Smooth muscle cell (in vitro differentiated cells): ENCODE data around the gene SMARCE1. TPM values are rescaled to one million over a fixed set of nuclear protein-coding genes. Genes with fewer than 3 reads are reported as not detected.

ENCODE experiments used
- DNase-seq: peaks from one replicate; lab custom pipeline; 2025; ENCODE audit not compliant: unreplicated experiment; lab: John Stamatoyannopoulos, UW
- H2AFZ ChIP-seq: fragments of 200-600 bp; sonication (generic); 2 replicates; pipeline ENCODE4 v1.6.0; 2016; ENCODE audit warnings: antibody characterized with exemption, low read depth, mild to moderate bottlenecking
- H3F3A ChIP-seq: fragments of 200-600 bp; sonication (generic); 2 replicates; pipeline ENCODE4 v1.6.0; 2017; ENCODE audit warnings: antibody characterized with exemption, low read depth
- H3K27ac ChIP-seq: fragments of 200-600 bp; sonication (generic); 2 replicates; pipeline ENCODE4 v1.5.1; 2016; ENCODE audit warnings: low read depth, mild to moderate bottlenecking
- H3K27me3 ChIP-seq: fragments of 200-600 bp; sonication (generic); 2 replicates; pipeline ENCODE4 v1.6.1; 2016; ENCODE audit warnings: low read depth, mild to moderate bottlenecking
- H3K36me3 ChIP-seq: fragments of 200-600 bp; sonication (generic); 2 replicates; pipeline ENCODE4 v1.5.1; 2016; ENCODE audit warnings: low read depth
- H3K4me1 ChIP-seq: fragments of 200-600 bp; sonication (generic); 2 replicates; pipeline ENCODE4 v1.5.1; 2016; ENCODE audit warnings: low read depth
- H3K4me2 ChIP-seq: fragments of 200-600 bp; sonication (generic); 2 replicates; pipeline ENCODE4 v1.6.0; 2016; ENCODE audit warnings: mild to moderate bottlenecking
- H3K4me3 ChIP-seq: fragments of 200-600 bp; sonication (generic); 2 replicates; pipeline ENCODE4 v1.5.1; 2016; ENCODE audit warnings: mild to moderate bottlenecking
- H3K79me2 ChIP-seq: fragments of 200-600 bp; sonication (generic); 2 replicates; pipeline ENCODE4 v1.6.0; 2016; ENCODE audit warnings: low read depth, mild to moderate bottlenecking
- H3K9ac ChIP-seq: fragments of 200-600 bp; sonication (generic); 2 replicates; pipeline ENCODE4 v1.6.0; 2016; ENCODE audit warnings: low read depth
- H3K9me3 ChIP-seq: fragments of 200-600 bp; sonication (generic); replicated peaks from 2 replicates; pipeline ENCODE4 v1.5.1; 2016; ENCODE audit warnings: low read depth
- H4K20me1 ChIP-seq: fragments of 200-600 bp; sonication (generic); 2 replicates; pipeline ENCODE4 v1.6.0; 2016; ENCODE audit warnings: low read depth
- CTCF ChIP-seq: fragments of 200-600 bp; sonication (generic); IDR thresholded peaks from 2 replicates; pipeline ENCODE4 v1.5.1; 2017; ENCODE audit warnings: borderline replicate concordance, mild to moderate bottlenecking, antibody characterized with exemption; ENCODE audit not compliant: insufficient read depth, poor library complexity, severe bottlenecking
- WGBS: methylation state at CpG from one replicate; pipeline ENCODE4 v1.1.7; 2016; ENCODE audit warnings: low lambda C conversion rate; 5-methylcytosine and 5-hydroxymethylcytosine counted together
- polyA plus RNA-seq: library from polyadenylated mRNA; unstranded; fragments of >200 nt; fragmentation: Nextera tagmentation; extraction: Ambion mirVana; gene quantifications from 2 replicates; pipeline ENCODE4 v1.2.1, GENCODE V29; 2016
- total RNA-seq: library from RNA; depleted of rRNA; stranded (reverse); fragments of >200 nt; gene quantifications from 2 replicates; pipeline ENCODE4 v1.2.3, GENCODE V29; 2014

Gene SMARCE1
- total and polyA plus RNA-seq, 2 experiments from 2014 or later, result 87.5 to 115 TPM

DNA sequence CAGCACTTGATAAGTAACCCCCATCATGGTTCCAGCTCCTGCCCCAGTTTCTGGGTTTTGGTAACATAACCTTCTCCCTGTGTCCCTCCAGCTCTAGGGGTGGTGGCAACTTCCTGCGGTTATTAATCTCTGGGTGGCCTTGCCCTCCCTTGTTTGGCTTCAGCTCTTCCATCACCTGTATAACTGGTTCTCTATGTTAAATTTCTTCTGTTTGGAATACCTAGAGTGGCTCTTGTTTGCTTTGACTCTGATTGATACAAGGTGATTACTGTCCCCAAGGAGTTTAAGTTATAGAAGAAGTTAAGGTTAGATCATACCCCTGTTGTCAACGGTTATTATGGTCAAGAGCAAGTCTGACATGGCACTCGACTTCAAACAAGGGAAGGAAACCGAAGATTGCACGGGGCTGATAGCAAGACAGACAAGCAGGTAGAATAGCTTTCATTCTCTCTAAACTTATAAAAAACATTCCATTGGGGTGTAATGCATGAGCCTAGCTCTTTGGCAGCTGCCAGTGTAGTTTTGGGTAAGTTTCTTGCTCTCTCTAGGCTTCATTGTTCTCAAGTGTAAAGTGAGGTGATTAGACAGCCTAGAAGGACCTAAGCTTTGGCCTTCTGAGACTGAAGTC is 71.4 kb downstream of the SMARCE1 start:
- H3K27me3 ChIP-seq, result no peaks in the 10 kb centered on the region
- no peak for DNase-seq
- 82% methylated on average over 5 of the region's 5 CpGs for WGBS
- no peak overlapping the region for H2AFZ ChIP-seq
- peaks cover 6% of the 10 kb centered on the region for H3K9me3 ChIP-seq
- no peak overlapping the region for H3K4me2 ChIP-seq
- no peak overlapping the region for H3K9ac ChIP-seq
- H3K4me1 ChIP-seq, result no peaks in the 10 kb centered on the region
- H3K79me2 ChIP-seq, result no peaks in the 10 kb centered on the region
- H3F3A ChIP-seq, result no peaks in the 10 kb centered on the region
- H3K4me3 ChIP-seq, result no peak overlapping the region
- no peak for TF ChIP-seq CTCF
- H4K20me1 ChIP-seq, result no peaks in the 10 kb centered on the region
- no peak overlapping the region for H3K27ac ChIP-seq
- H3K36me3 ChIP-seq, result no peaks in the 10 kb centered on the region

Other genes with a start within 250 kb of the SMARCE1 start
- gene TOP2A, start 229.9 kb downstream of the SMARCE1 start, total RNA-seq, result 42.3 and 45.5 TPM in 2 replicates
- gene TOP2A, start 229.9 kb downstream of the SMARCE1 start, polyA plus RNA-seq, result 15.4 and 26.2 TPM in 2 replicates
- 63.8 and 91.0 TPM in 2 replicates for gene IGFBP4, start 204.4 kb downstream of the SMARCE1 start, total RNA-seq
- 305 and 413 TPM in 2 replicates for gene IGFBP4, start 204.4 kb downstream of the SMARCE1 start, polyA plus RNA-seq
- 0.63 and 1.2 TPM in 2 replicates for gene TNS4, start 146.2 kb downstream of the SMARCE1 start, total RNA-seq
- gene TNS4, start 146.2 kb downstream of the SMARCE1 start, polyA plus RNA-seq, result 0.13 and 3.3 TPM in 2 replicates
- not detected in 2 replicates for gene CCR7, start 82.3 kb downstream of the SMARCE1 start, total RNA-seq
- gene CCR7, start 82.3 kb downstream of the SMARCE1 start, polyA plus RNA-seq, result not detected in 2 replicates
- not detected in 2 replicates for gene KRT222, start 17.4 kb upstream of the SMARCE1 start, total RNA-seq
- gene KRT222, start 17.4 kb upstream of the SMARCE1 start, polyA plus RNA-seq, result not detected in 2 replicates
- not detected in 2 replicates for gene KRT24, start 55.9 kb upstream of the SMARCE1 start, total RNA-seq
- gene KRT24, start 55.9 kb upstream of the SMARCE1 start, polyA plus RNA-seq, result not detected in 2 replicates
- not detected in 2 replicates for gene KRT25, start 107.5 kb upstream of the SMARCE1 start, total RNA-seq
- not detected in 2 replicates for gene KRT25, start 107.5 kb upstream of the SMARCE1 start, polyA plus RNA-seq
- gene KRT26, start 124.4 kb upstream of the SMARCE1 start, total RNA-seq, result not detected in 2 replicates
- not detected in 2 replicates for gene KRT26, start 124.4 kb upstream of the SMARCE1 start, polyA plus RNA-seq
- gene KRT27, start 134.7 kb upstream of the SMARCE1 start, total RNA-seq, result 1.1 TPM in 1 of 2 replicates, not detected in the other
- 0.32 and 0.54 TPM in 2 replicates for gene KRT27, start 134.7 kb upstream of the SMARCE1 start, polyA plus RNA-seq
- gene KRT28, start 152.1 kb upstream of the SMARCE1 start, total RNA-seq, result not detected in 2 replicates
- not detected in 2 replicates for gene KRT28, start 152.1 kb upstream of the SMARCE1 start, polyA plus RNA-seq
- 29.0 and 48.0 TPM in 2 replicates for gene KRT10, start 174.8 kb upstream of the SMARCE1 start, total RNA-seq
- 186 and 189 TPM in 2 replicates for gene KRT10, start 174.8 kb upstream of the SMARCE1 start, polyA plus RNA-seq
- not detected in 2 replicates for gene KRT12, start 219.4 kb upstream of the SMARCE1 start, total RNA-seq
- gene KRT12, start 219.4 kb upstream of the SMARCE1 start, polyA plus RNA-seq, result not detected in 2 replicates
- gene KRT20, start 237.4 kb upstream of the SMARCE1 start, total RNA-seq, result not detected in 2 replicates
- gene KRT20, start 237.4 kb upstream of the SMARCE1 start, polyA plus RNA-seq, result not detected in 2 replicates